DOHH2 (cell line): ENCODE measurements around the gene GOLGA8T.
"Not testable (repeated sequence)": the region's sequence is repeated elsewhere in the genome, so short reads cannot be mapped to it uniquely, and the experiment has no call there.

Source experiments
- EZH2phosphoT487 ChIP-seq: fragments of 200-600 bp; sonication (generic); IDR thresholded peaks from 2 replicates; pipeline ENCODE4 v1.6.1; 2017; ENCODE audit warnings: borderline replicate concordance, mild to moderate bottlenecking, antibody characterized with exemption, low read length, moderate library complexity, mixed read lengths
- TF ChIP-seq, protein P1 (sequence below): fragments of 200-600 bp; sonication (generic); IDR thresholded peaks from one replicate; pipeline ENCODE4 v1.5.1; 2014; ENCODE audit warnings: antibody characterized with exemption, mild to moderate bottlenecking, low read depth, low read length; ENCODE audit not compliant: poor library complexity, severe bottlenecking

DNA sequence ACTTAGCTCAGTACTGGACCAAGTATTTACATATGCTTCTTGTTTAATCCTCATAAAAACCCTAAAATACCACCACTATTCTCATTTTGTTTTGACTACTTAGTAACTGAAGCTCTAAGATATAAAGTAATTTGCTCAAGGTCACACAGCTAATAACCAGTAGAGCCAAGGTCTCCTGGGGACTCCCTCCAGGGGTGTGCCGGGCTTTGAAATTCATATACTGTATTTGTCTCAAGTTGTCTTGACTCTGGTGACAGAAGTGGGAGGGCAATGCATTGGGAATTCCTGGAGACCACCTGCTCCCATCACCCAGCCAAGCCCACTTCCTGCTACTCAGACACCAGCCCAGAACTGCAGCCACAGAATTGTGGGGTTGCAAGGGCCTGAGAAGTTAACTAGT is 54.9 kb downstream of the GOLGA8T start:
- TF ChIP-seq, protein P1, sequence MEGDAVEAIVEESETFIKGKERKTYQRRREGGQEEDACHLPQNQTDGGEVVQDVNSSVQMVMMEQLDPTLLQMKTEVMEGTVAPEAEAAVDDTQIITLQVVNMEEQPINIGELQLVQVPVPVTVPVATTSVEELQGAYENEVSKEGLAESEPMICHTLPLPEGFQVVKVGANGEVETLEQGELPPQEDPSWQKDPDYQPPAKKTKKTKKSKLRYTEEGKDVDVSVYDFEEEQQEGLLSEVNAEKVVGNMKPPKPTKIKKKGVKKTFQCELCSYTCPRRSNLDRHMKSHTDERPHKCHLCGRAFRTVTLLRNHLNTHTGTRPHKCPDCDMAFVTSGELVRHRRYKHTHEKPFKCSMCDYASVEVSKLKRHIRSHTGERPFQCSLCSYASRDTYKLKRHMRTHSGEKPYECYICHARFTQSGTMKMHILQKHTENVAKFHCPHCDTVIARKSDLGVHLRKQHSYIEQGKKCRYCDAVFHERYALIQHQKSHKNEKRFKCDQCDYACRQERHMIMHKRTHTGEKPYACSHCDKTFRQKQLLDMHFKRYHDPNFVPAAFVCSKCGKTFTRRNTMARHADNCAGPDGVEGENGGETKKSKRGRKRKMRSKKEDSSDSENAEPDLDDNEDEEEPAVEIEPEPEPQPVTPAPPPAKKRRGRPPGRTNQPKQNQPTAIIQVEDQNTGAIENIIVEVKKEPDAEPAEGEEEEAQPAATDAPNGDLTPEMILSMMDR = not testable (repeated sequence)
- TF ChIP-seq EZH2phosphoT487 = not testable (repeated sequence)
